GM18526 (cell line): Measurements from ENCODE around the gene NNAT.
A peak's percentile ranks its signal among the peaks of the same experiment; 100 is the strongest.

Experiments used
- POLR2A ChIP-seq: IDR thresholded peaks from 3 replicates; pipeline ENCODE4 v1.6.1; 2011; ENCODE audit not compliant: insufficient read length; ENCODE audit errors: extremely low read depth

The NNAT gene, protein sequence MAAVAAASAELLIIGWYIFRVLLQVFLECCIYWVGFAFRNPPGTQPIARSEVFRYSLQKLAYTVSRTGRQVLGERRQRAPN

GRCh38 chr20:37521061-37521771, at the start of gene NNAT:
TSS of gene NNAT (plus strand) at chr20:37521250. CDS start at chr20:37521332, 82 bp downstream.
- peak; percentile 37 for TF ChIP-seq POLR2A

DNA sequence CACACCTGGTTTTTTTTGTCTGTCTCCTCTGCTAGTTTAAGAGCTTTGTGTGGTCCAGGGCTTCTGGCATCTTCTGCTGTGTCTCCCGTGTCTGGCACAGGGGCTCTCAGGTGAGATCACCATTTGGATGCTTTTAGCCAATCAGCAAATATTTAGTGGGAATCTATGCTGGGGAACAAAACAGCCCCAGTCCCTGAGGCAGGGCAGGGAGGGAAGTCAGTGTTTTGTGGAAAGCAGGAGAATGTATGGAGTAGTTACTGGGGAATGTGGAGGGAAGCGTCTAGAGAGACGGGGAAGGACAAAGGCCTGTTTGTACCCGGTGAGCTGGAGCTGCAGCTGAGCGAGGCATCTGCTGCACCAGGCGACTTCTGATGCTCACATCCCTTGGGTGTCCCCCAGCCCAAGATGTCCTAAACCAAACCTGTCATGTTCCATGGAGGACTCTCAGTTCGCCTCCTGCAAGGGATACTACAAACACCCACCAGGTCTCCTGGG, 49.3 kb upstream of the NNAT start:
- TF ChIP-seq POLR2A, result no peak

- no peak for TF ChIP-seq POLR2A
Measured at GRCh38 chr20:37473249-37474000, 47.6 kb upstream of the NNAT start.

DNA sequence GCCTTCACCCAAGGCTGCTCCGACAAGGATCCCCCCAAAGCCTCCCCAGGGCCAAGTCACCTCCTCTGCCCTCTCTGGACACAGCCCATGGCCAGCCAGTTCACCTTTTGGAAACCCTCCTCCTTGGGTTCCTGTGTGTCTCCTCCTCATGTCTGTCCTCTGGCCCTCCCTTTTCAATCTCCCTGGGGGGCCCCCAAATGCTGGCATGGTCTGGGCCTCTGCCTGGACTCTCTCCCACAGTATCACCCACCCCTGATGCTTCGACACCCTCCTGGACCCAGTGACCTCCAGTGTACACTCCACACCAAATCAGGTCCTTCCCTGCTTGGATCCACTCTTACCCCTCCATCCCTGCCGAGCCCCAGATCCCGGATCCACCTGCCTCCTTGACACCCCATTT, 46.7 kb upstream of the NNAT start:
- no peak for TF ChIP-seq POLR2A

- no peak for TF ChIP-seq POLR2A
Measured at GRCh38 chr20:37475252-37475651, 45.8 kb upstream of the NNAT start.

DNA sequence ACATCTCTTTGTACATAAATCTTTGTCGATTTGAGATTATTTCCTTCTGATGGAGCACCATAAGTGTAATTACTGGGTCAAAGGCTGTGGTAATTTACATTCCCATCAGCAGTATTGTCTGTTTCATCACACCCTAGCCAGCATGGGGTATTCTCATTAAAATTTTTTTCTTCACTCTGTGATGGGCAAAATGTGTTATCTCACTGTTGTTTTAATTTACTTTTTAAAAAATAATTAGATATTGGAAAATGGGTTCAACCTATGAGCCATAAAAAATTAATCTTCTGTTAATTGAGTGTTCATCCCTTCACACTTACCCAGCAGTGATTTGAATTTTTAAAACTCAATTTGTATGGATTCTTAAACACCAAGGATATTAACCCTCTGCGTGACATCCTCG, 44.0 kb upstream of the NNAT start:
- TF ChIP-seq POLR2A, result no peak

- no peak for TF ChIP-seq POLR2A
Measured at GRCh38 chr20:37479266-37479665, 41.8 kb upstream of the NNAT start.

DNA sequence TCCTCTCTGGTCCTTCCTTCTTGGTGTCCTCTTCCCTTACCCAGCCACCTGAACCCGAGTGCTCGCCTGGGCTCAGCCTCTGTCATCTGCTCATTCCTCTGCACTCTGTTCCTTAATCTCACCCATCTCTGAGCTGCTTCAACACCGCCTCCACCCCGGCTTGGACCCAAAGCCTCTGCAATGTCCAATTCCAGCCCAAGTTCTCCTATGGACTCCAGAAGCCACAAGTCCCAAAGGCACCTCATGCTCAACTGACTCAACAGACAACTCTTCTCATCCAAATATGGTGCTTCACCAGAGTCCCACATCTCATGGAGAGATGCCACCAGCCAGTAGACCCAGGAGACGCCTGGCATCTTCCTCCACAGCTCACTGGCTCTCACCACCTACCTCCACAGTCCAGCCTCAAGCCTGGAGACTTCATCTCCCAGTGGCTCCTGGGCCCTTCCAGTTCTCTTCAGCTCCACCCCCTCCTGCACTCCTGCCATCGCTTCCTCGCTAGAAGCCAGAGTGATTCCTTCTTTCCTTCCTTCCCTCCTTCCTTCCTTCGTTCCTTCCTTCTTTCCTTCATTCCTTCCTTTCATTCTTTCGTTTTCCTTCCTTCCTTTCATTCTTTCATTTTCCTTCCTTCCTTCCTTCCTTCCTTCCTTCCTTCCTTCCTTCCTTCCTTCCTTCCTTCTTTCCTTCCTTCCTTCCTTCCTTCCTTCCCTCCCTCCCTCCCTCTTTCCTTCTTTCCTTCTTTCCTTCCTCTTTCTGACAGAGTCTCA, 40.9 kb upstream of the NNAT start:
- no peak for TF ChIP-seq POLR2A

GRCh38 chr20:37480919-37481318, 40.1 kb upstream of the NNAT start:
- TF ChIP-seq POLR2A, result no peak

DNA sequence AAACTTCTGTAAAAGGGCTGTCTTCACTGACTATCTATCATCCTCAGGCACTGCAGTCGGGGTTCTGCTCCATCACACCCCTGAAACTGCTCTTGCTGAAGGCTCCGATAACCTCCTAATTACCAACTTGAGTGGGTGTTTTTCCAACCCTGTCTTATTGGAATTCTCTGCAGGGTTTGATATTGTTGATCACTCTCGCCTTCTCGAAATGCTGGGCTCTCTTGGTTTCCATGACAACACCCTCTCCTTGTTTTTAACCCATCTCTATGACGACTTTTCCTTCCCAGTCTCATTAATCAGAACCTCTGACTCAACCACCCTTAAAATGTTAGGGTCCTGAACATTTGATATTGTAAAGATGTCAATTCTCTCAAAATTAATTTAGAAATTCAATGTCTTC, 39.4 kb upstream of the NNAT start:
- TF ChIP-seq POLR2A, result no peak

- no peak for TF ChIP-seq POLR2A
Measured at GRCh38 chr20:37484331-37484730, 36.7 kb upstream of the NNAT start.

DNA sequence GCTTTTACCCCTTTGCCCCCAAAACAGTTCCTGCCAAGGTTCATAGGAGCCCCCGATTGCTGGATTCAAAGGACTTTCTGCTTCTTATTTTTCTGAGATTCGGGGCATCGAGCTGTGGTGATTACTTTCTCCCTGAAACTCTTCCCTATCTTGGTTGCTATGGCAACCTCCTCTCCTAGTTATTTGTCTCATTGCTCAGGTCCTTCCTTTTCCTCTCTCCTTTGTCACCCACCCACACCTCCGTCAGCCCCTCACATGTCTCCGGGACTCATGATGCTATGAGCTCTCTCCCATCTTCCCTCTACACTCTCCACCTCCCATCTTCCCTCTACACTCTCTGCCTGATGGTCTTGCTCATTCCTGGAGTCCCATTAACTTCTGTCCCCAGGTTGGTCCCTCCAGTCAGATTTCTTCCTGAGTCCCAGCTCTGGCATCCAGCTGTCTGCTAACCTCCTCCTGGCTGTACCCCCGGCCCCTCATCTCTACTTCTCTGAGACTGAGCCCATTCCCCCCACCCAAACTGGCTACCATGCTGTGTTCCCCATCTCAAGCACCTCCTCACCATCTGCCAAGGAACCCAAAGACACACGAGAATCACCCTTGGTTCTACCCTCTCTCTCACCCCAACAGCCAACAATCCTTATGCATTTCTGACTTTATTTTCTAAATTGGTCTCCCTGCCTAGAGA, 30.2 kb upstream of the NNAT start:
- TF ChIP-seq POLR2A, result no peak

- no peak for TF ChIP-seq POLR2A
Measured at GRCh38 chr20:37492096-37492625, 28.9 kb upstream of the NNAT start.

- no peak for TF ChIP-seq POLR2A
Measured at GRCh38 chr20:37492945-37493344, 28.1 kb upstream of the NNAT start.

DNA sequence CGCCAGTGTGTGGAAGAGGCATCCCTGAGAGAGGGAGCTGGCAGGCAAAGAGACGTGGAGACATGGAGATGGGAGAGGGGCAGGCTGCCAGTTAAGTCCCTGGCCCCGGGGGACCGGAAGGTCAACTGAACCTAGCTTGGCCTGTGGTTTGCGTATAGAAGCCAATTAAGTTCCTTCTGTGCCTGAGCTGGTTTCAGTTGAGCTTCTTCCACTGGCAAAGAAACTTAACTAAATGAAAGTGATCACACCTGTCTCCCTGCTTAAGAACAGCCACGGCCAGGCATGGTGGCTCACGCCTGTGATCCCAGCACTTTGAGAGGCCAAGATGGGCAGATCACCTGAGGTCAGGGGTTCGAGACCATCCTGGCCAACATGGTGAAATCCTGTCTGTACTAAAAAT, 26.7 kb upstream of the NNAT start:
- TF ChIP-seq POLR2A, result no peak
